ENCODE results near the gene RASA3. TPM values are rescaled to one million over a fixed set of nuclear protein-coding genes. Genes with fewer than 3 reads are reported as not detected.
A peak's percentile ranks its signal among the peaks of the same experiment; 100 is the strongest.
"Not testable (repeated sequence)": the region's sequence is repeated elsewhere in the genome, so short reads cannot be mapped to it uniquely, and the experiment has no call there.

The RASA3 gene
- polyA plus RNA-seq, 10 donors, result 18.1 to 25.4 (median 20.6) TPM

GRCh38 chr13:114101358-114102130 is 30.9 kb downstream of the RASA3 start:
- no peak for DNase-seq

- peak in 2 of 3 donors; percentile 72 to 89 for DNase-seq
These were observed 31.7 kb downstream of the RASA3 start for GRCh38 chr13:114100446-114101357.

GRCh38 chr13:114099918-114100445 is 32.4 kb downstream of the RASA3 start:
- DNase-seq, result peak in 1 of 3 donors; percentile 72

- peak; percentile 73 to 89 (median 81) for DNase-seq
These were observed 33.2 kb downstream of the RASA3 start for GRCh38 chr13:114099191-114099590.

GRCh38 chr13:114098689-114099056 is 33.8 kb downstream of the RASA3 start:
- DNase-seq, result not testable (repeated sequence)

GRCh38 chr13:114097893-114098688 is 34.3 kb downstream of the RASA3 start:
- no peak for DNase-seq

- DNase-seq, result no peak
These were observed 35.1 kb downstream of the RASA3 start for GRCh38 chr13:114097212-114097892.

GRCh38 chr13:114096811-114097211 is 35.6 kb downstream of the RASA3 start:
- DNase-seq, result no peak

- no peak for DNase-seq
These were observed 36.4 kb downstream of the RASA3 start for GRCh38 chr13:114096031-114096485.

GRCh38 chr13:114095486-114095885 is 36.9 kb downstream of the RASA3 start:
- DNase-seq, result no peak

- DNase-seq, result no peak
These were observed 39.3 kb downstream of the RASA3 start for GRCh38 chr13:114093118-114093517.

- no peak for DNase-seq
These were observed 40.0 kb downstream of the RASA3 start for GRCh38 chr13:114092468-114092867.

GRCh38 chr13:114090476-114090875 is 41.9 kb downstream of the RASA3 start:
- DNase-seq, result no peak

GRCh38 chr13:114089751-114090400 is 42.5 kb downstream of the RASA3 start:
- DNase-seq, result no peak

GRCh38 chr13:114089341-114089740 is 43.1 kb downstream of the RASA3 start:
- no peak for DNase-seq

GRCh38 chr13:114088863-114089262 is 43.6 kb downstream of the RASA3 start:
- DNase-seq, result no peak

GRCh38 chr13:114088234-114088633 is 44.2 kb downstream of the RASA3 start:
- no peak for DNase-seq

- no peak for DNase-seq
These were observed 45.0 kb downstream of the RASA3 start for GRCh38 chr13:114087430-114087829.

- no peak for DNase-seq
These were observed 49.4 kb downstream of the RASA3 start for GRCh38 chr13:114082849-114083645.

Measured in muscle of back (tissue), 11 donors.